ENCODE measurements around the gene ASXL1. TPM values are rescaled to one million over a fixed set of nuclear protein-coding genes. Genes with fewer than 3 reads are reported as not detected.

ASXL1 gene
- total and polyA plus RNA-seq, 9 of the 15 experiments (the other 6 are each of a cell fraction or from before 2014, with no cell fraction given), result 6.5 to 65.3 (median 32.3) TPM

- TF ChIP-seq RERE (CRISPR knock-in tag; IDR thresholded peaks at IDR 0.05; ENCODE audit: borderline replicate concordance), result no peak
- 0 out of 2 replicates have a peak, but pooled peaks have one; percentile 19 for TF ChIP-seq ZNF121 (CRISPR knock-in tag; conservative IDR thresholded peaks at IDR 0.05)
- H3K4me3 ChIP-seq, result no peak overlapping the region
- POLR2A ChIA-PET, result interaction anchor here (0.8 to 2.2 kb wide), 6 partner anchors 8 to 49 kb away, joined by 3 to 16 read pairs (median 4); no protein-coding TSS in a partner anchor
- 96% methylated on average over 2 of the region's 2 CpGs for WGBS (ENCODE audit: insufficient coverage, low coverage, missing lambda C conversion rate)
- intact Hi-C loops (cut with micrococcal nuclease), result no loop called here
- H3K4me2 ChIP-seq (ENCODE audit: insufficient read depth, low read length), result no peak overlapping the region
- no peaks in the 10 kb centered on the region for H3K9me1 ChIP-seq (ENCODE audit: control insufficient read depth, insufficient read depth, low read length)
- H3K9ac ChIP-seq (ENCODE audit: insufficient read depth in 1 of 2, low read depth in 2 of 2, low read length in 2 of 2), result no peak overlapping the region
- no peaks in the 10 kb centered on the region; a peak in 1 of 5 replicates for H3K4me1 ChIP-seq (replicated peaks in 1 of 2; ENCODE audit: control insufficient read depth in 2 of 2, insufficient read depth in 2 of 2, low read length in 2 of 2)
- FAIRE-seq, result no peak
- H4K20me1 ChIP-seq (replicated peaks; ENCODE audit: control insufficient read depth, insufficient read depth, low read length), result peaks cover 5% of the 10 kb centered on the region
- CTCF ChIA-PET (ENCODE audit: low intra/inter-chr PET ratio), result no interaction called here
- ATAC-seq, result no peak
- peaks cover 77% of the 10 kb centered on the region for H3K36me3 ChIP-seq (ENCODE audit: control insufficient read depth, insufficient read depth, low read length)
- H3K79me2 ChIP-seq (ENCODE audit: control insufficient read depth, insufficient read depth, low read length), result peaks cover 51% of the 10 kb centered on the region
- no peak overlapping the region for H2AFZ ChIP-seq (ENCODE audit: low read depth, low read length)
- no TSS peak for BruUV-seq (replicated peaks)
- DNase-seq (ENCODE audit: extremely low read depth in 1 of 4, low spot score in 3 of 4), result no peak
- no peaks in the 10 kb centered on the region for H3K27me3 ChIP-seq (ENCODE audit: control insufficient read depth in 2 of 2, insufficient read depth in 2 of 2, low read length in 2 of 2)
- no peaks in the 10 kb centered on the region for H3K9me3 ChIP-seq (replicated peaks; ENCODE audit: control insufficient read depth, insufficient read depth, low read depth, low read length)
- in situ Hi-C loops (cut with MboI), result no loop called here
- no peak overlapping the region for H3K27ac ChIP-seq (ENCODE audit: extremely low read depth, low read depth, low read length)
These were observed 12.8 kb downstream of the ASXL1 start for GRCh38 chr20:32370897-32371296.
